ENCODE results near the gene DPYSL3. TPM values are rescaled to one million over a fixed set of nuclear protein-coding genes. Genes with fewer than 3 reads are reported as not detected.
"Not testable (repeated sequence)": the region's sequence is repeated elsewhere in the genome, so short reads cannot be mapped to it uniquely, and the experiment has no call there.

Gene DPYSL3
- total RNA-seq, 1 experiment from 2014 or later = 106 TPM

DNA sequence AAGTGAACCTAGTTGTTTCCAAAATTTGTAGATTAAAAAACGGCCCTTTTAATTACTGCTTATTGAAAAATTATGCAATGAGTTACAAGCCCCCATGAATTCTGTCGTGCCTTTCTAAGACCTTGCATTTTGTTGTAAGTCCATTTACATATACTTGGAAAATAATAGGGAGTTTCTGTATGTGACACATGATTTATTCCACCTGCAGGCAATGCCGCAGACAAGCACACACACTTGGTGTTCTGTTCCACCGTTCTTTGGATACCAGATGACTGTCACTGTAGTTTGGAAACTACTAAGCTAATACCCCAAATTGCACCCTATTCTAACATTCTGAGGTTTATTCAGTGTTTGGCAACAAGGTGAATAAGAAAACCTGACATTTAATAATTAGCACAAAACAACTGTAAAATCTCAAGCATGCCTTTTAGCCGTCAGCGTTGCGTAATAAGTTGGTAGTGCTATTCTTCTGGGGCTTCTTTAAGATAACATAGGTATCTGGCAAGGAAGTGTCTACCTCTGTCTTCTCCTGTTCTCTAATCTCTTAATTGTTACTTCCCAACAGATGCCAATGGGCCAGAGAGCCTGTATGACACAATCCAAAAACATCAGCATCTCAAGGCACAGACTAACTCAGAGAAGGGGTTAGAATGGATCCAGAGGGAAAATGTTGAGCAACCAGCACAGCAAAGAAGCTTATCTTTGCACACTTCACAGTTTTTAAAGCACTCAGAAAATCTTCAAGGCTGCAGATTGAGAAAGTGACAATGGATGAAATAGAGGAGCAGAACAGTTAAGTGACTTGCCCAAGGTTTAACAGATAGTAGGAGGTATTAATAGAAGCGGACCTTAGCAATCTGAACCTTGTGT, 48.2 kb upstream of the DPYSL3 start:
- intact Hi-C loops (cut with micrococcal nuclease; ENCODE audit: unreplicated experiment) = loop anchor here (5.0 kb wide), 1 partner anchor 171 kb away; no protein-coding TSS in a partner anchor
- CTCF ChIA-PET = interaction anchor here (0.9 to 3.1 kb wide), 10 partner anchors 20 to 334 kb away, joined by 3 to 30 read pairs (median 4); no protein-coding TSS in a partner anchor

DNA sequence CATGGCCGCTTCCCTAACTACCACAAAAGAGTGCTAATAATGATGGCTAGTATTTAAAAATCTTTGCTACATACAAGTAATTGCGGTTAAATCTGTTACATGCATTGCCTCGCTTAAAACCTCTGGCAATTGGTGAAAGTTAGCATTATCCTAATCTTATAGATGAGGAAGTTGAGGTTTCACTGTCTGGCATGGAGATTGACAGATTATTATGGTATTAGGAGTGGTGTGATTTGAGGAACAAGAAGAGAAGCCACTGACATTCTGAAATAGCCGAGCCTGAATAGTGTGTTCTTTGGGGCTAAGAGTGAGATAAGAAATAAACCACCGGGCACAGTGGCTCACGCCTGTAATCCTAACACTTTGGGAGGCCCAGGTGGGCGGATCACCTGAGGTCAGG, 45.3 kb upstream of the DPYSL3 start:
- ChIA-PET CTCF (no interaction called here), POLR2A (no interaction called here)
- Mint-ChIP-seq H3K36me3 (ENCODE audit: insufficient read depth, unreplicated experiment) (no peaks in the 10 kb centered on the region), H3K9me3 (ENCODE audit: unreplicated experiment) (no peaks in the 10 kb centered on the region), H3K4me3 (ENCODE audit: unreplicated experiment) (no peak overlapping the region), H3K27ac (ENCODE audit: unreplicated experiment) (no peak overlapping the region), H3K27me3 (ENCODE audit: insufficient read depth, unreplicated experiment) (no peaks in the 10 kb centered on the region), H3K4me1 (ENCODE audit: low read depth, unreplicated experiment) (peaks cover 12% of the 10 kb centered on the region)
- no peak for DNase-seq
- no peak overlapping the region for H3K4me3 ChIP-seq (ENCODE audit: low read depth, low read length)
- H3K27me3 ChIP-seq (replicated peaks; ENCODE audit: control insufficient read depth, insufficient read depth, low read length) = no peaks in the 10 kb centered on the region
- no peaks in the 10 kb centered on the region for H3K9me3 ChIP-seq
- no peaks in the 10 kb centered on the region for H3K36me3 ChIP-seq (ENCODE audit: control insufficient read depth, insufficient read depth, low read length)
- TF ChIP-seq, protein P1, sequence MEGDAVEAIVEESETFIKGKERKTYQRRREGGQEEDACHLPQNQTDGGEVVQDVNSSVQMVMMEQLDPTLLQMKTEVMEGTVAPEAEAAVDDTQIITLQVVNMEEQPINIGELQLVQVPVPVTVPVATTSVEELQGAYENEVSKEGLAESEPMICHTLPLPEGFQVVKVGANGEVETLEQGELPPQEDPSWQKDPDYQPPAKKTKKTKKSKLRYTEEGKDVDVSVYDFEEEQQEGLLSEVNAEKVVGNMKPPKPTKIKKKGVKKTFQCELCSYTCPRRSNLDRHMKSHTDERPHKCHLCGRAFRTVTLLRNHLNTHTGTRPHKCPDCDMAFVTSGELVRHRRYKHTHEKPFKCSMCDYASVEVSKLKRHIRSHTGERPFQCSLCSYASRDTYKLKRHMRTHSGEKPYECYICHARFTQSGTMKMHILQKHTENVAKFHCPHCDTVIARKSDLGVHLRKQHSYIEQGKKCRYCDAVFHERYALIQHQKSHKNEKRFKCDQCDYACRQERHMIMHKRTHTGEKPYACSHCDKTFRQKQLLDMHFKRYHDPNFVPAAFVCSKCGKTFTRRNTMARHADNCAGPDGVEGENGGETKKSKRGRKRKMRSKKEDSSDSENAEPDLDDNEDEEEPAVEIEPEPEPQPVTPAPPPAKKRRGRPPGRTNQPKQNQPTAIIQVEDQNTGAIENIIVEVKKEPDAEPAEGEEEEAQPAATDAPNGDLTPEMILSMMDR (IDR thresholded peaks at IDR 0.05; ENCODE audit: insufficient read depth in 1 of 2, low read depth in 1 of 2, low read length in 1 of 2, severe bottlenecking in 1 of 2, unreplicated experiment in 1 of 2) = no peak
- H3K4me1 ChIP-seq = 0 out of 2 replicates have a peak, but pooled peaks cover 8% of the 10 kb centered on the region
- intact Hi-C loops (cut with micrococcal nuclease; ENCODE audit: unreplicated experiment) = loop anchor here (5.0 kb wide), 1 partner anchor 168 kb away; no protein-coding TSS in a partner anchor
- BruUV-seq (replicated peaks) = no TSS peak

More for the DNA sequence above, 48.2 kb upstream of the DPYSL3 start:
- POLR2A ChIA-PET = interaction anchor here (0.6 kb wide), 1 partner anchor 10 kb away, joined by 5 read pairs; no protein-coding TSS in a partner anchor
- Histone ChIP-seq H3K36me3 (ENCODE audit: control insufficient read depth, insufficient read depth, low read length) (no peaks in the 10 kb centered on the region), H3K27me3 (replicated peaks; ENCODE audit: control insufficient read depth, insufficient read depth, low read length) (no peaks in the 10 kb centered on the region), H3K4me1 (0 out of 2 replicates have a peak, but pooled peaks cover 8% of the 10 kb centered on the region), H3K9me3 (no peaks in the 10 kb centered on the region), H3K4me3 (ENCODE audit: low read depth, low read length) (no peak overlapping the region)
- H3K4me1 Mint-ChIP-seq (ENCODE audit: low read depth, unreplicated experiment) = peaks cover 12% of the 10 kb centered on the region
- no peaks in the 10 kb centered on the region for H3K36me3 Mint-ChIP-seq (ENCODE audit: insufficient read depth, unreplicated experiment)
- H3K9me3 Mint-ChIP-seq (ENCODE audit: unreplicated experiment) = no peaks in the 10 kb centered on the region
- DNase-seq = no peak
- H3K27me3 Mint-ChIP-seq (ENCODE audit: insufficient read depth, unreplicated experiment) = no peaks in the 10 kb centered on the region
- H3K27ac Mint-ChIP-seq (ENCODE audit: unreplicated experiment) = no peak overlapping the region
- H3K4me3 Mint-ChIP-seq (ENCODE audit: unreplicated experiment) = no peak overlapping the region
- no TSS peak for BruUV-seq (replicated peaks)
- TF ChIP-seq, protein P1 (IDR thresholded peaks at IDR 0.05; ENCODE audit: insufficient read depth in 1 of 2, low read depth in 1 of 2, low read length in 1 of 2, severe bottlenecking in 1 of 2, unreplicated experiment in 1 of 2) = no peak

DNA sequence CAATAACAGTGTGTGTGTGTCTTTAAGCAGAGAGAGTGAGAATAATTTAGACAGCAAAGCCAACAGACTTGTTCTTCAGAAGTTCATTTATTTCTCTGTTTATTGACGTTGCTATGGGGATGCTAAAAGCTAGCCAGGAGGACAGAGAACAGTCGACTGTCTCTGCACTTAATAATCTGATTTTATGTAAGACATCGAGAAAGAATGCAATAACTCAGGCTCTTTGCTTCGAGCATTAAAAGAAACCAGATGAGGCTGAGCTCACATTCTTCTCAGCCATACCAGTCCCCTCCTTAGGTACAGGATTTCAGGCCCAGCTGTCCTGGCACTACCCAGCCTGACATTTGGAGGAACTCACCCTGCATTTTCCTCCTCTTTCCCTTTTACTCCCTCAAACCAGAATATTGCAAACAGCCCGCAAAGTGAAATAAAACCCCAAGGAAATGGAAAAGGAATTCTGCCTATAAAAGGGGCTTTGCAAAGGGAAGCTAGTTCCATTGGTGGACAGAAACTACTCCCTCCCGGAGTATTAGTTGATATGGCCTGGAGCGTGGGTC, 44.5 kb upstream of the DPYSL3 start:
- POLR2A ChIA-PET = no interaction called here
- CTCF ChIA-PET = no interaction called here
- Mint-ChIP-seq H3K27me3 (ENCODE audit: insufficient read depth, unreplicated experiment) (no peaks in the 10 kb centered on the region), H3K4me1 (ENCODE audit: low read depth, unreplicated experiment) (peaks cover 12% of the 10 kb centered on the region), H3K9me3 (ENCODE audit: unreplicated experiment) (no peaks in the 10 kb centered on the region), H3K36me3 (ENCODE audit: insufficient read depth, unreplicated experiment) (no peaks in the 10 kb centered on the region), H3K4me3 (ENCODE audit: unreplicated experiment) (no peak overlapping the region), H3K27ac (ENCODE audit: unreplicated experiment) (no peak overlapping the region)
- DNase-seq = no peak
- BruUV-seq (replicated peaks) = no TSS peak
- Histone ChIP-seq H3K36me3 (ENCODE audit: control insufficient read depth, insufficient read depth, low read length) (no peaks in the 10 kb centered on the region), H3K9me3 (no peaks in the 10 kb centered on the region), H3K27me3 (replicated peaks; ENCODE audit: control insufficient read depth, insufficient read depth, low read length) (no peaks in the 10 kb centered on the region), H3K4me3 (ENCODE audit: low read depth, low read length) (no peak overlapping the region), H3K4me1 (0 out of 2 replicates have a peak, but pooled peaks cover 8% of the 10 kb centered on the region)
- TF ChIP-seq, protein P1 (IDR thresholded peaks at IDR 0.05; ENCODE audit: insufficient read depth in 1 of 2, low read depth in 1 of 2, low read length in 1 of 2, severe bottlenecking in 1 of 2, unreplicated experiment in 1 of 2) = no peak
- intact Hi-C loops (cut with micrococcal nuclease; ENCODE audit: unreplicated experiment) = no loop called here

DNA sequence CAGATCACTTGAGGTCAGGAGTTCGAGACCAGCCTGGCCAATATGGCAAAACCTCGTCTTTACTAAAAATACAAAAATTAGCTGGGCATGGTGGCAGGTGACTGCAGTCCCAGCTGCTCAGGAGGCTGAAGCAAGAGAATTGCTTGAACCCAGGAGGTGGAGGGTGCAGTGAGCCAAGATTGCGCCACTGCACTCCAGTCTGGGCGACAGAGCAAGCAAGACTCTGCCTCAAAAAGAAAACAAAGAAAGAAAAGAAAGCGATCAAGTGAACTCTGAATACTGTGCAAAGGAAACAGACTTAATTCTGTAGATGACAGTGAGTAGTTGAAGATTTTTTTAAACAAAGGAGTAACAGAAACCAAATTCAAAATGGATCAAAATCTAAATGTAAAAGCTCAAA, 43.9 kb upstream of the DPYSL3 start:
- intact Hi-C loops (cut with micrococcal nuclease; ENCODE audit: unreplicated experiment); H3K4me1 Mint-ChIP-seq (ENCODE audit: low read depth, unreplicated experiment); DNase-seq; CTCF ChIA-PET; H3K36me3 ChIP-seq (ENCODE audit: control insufficient read depth, insufficient read depth, low read length); H3K27me3 ChIP-seq (replicated peaks; ENCODE audit: control insufficient read depth, insufficient read depth, low read length); H3K27ac Mint-ChIP-seq (ENCODE audit: unreplicated experiment); H3K4me1 ChIP-seq; H3K9me3 Mint-ChIP-seq (ENCODE audit: unreplicated experiment); H3K9me3 ChIP-seq; POLR2A ChIA-PET; BruUV-seq (replicated peaks); H3K4me3 ChIP-seq (ENCODE audit: low read depth, low read length); H3K27me3 Mint-ChIP-seq (ENCODE audit: insufficient read depth, unreplicated experiment); H3K4me3 Mint-ChIP-seq (ENCODE audit: unreplicated experiment); H3K36me3 Mint-ChIP-seq (ENCODE audit: insufficient read depth, unreplicated experiment): not testable (repeated sequence)

Data from Caco-2 (cell line).